A172 (cell line): ENCODE results near the gene OR8B2. TPM values are rescaled to one million over a fixed set of nuclear protein-coding genes. Genes with fewer than 3 reads are reported as not detected.

Source experiments
- total RNA-seq: library from RNA; depleted of rRNA; stranded (reverse); fragments of >200 nt; shearing (Covaris generic); gene quantifications from 2 replicates; pipeline ENCODE4 v1.2.3, GENCODE V29; 2014; rRNA removed

OR8B2 gene
- total RNA-seq, 1 experiment from 2014 or later, result not detected

Other genes starting within 250 kb of the OR8B2 start
- not detected in 2 replicates for gene OR10D3, start 201.2 kb downstream of the OR8B2 start, total RNA-seq
- gene OR8G1, start 143.4 kb downstream of the OR8B2 start, total RNA-seq, result not detected in 2 replicates
- gene OR8G5, start 128.1 kb downstream of the OR8B2 start, total RNA-seq, result not detected in 2 replicates
- gene OR8D1, start 70.5 kb downstream of the OR8B2 start, total RNA-seq, result not detected in 2 replicates
- not detected in 2 replicates for gene OR8D2, start 64.3 kb downstream of the OR8B2 start, total RNA-seq
- gene OR8B3, start 14.5 kb upstream of the OR8B2 start, total RNA-seq, result not detected in 2 replicates
- not detected in 2 replicates for gene OR8B4, start 40.4 kb upstream of the OR8B2 start, total RNA-seq
- not detected in 2 replicates for gene OR8B8, start 61.2 kb upstream of the OR8B2 start, total RNA-seq
- gene OR8B12, start 159.2 kb upstream of the OR8B2 start, total RNA-seq, result not detected in 2 replicates
- gene OR8A1, start 185.5 kb upstream of the OR8B2 start, total RNA-seq, result not detected in 2 replicates
- not detected in 2 replicates for gene PANX3, start 226.9 kb upstream of the OR8B2 start, total RNA-seq
- 13.9 and 14.3 TPM in 2 replicates for gene TBRG1, start 238.4 kb upstream of the OR8B2 start, total RNA-seq